Activated CD4-positive, alpha-beta T cell treated with anti-CD3 and anti-CD28 coated beads for 36 hours (primary cell): Measurements from ENCODE around the gene KCNT2. TPM values are rescaled to one million over a fixed set of nuclear protein-coding genes. Genes with fewer than 3 reads are reported as not detected.

Source experiments
- ATAC-seq: fragments of 200-7000 bp; cut with Tn5 transposase; one replicate; pipeline ENCODE4 v1.10.0; 2021; ENCODE audit warnings: mild to moderate bottlenecking, moderate library complexity
- CTCF ChIA-PET: fragments of 350-600 bp; sonication (Branson Sonifier 250); formaldehyde crosslinking; loops from one replicate; lab custom pipeline; 2021; ENCODE audit warnings: antibody characterized with exemption; lab: Charles Lee
- POLR2A ChIA-PET: fragments of 350-600 bp; sonication (Branson Sonifier 250); formaldehyde crosslinking; loops from one replicate; lab custom pipeline; 2021; ENCODE audit warnings: antibody characterized with exemption, inconsistent platforms; lab: Charles Lee
- DNase-seq: peaks from one replicate; pipeline ENCODE4 v3.0.0-alpha.2; 2020
- H3K27ac Mint-ChIP-seq: one replicate; pipeline ENCODE4 v1.8.0; 2021; ENCODE audit warnings: mixed read lengths
- H3K27me3 Mint-ChIP-seq: one replicate; pipeline ENCODE4 v1.8.0; 2021; ENCODE audit warnings: mixed read lengths
- H3K36me3 Mint-ChIP-seq: one replicate; pipeline ENCODE4 v1.8.0; 2021; ENCODE audit warnings: low read depth, mixed read lengths
- H3K4me1 Mint-ChIP-seq: one replicate; pipeline ENCODE4 v1.8.0; 2021; ENCODE audit warnings: mixed read lengths
- H3K4me3 Mint-ChIP-seq: one replicate; pipeline ENCODE4 v1.8.0; 2021; ENCODE audit warnings: mild to moderate bottlenecking, moderate library complexity, mixed read lengths
- H3K9me3 Mint-ChIP-seq: one replicate; pipeline ENCODE4 v1.8.0; 2021; ENCODE audit warnings: low read depth, mixed read lengths
- intact Hi-C, 2 experiments: fragments of 100-400 bp; cut with DNase I in 1 of 2; cut with micrococcal nuclease in 1 of 2; formaldehyde crosslinking; loops; one replicate each; pipeline versions ENCODE4 v1.14.2 to v1.15.1; 2022 to 2024; cut with DNase I, micrococcal nuclease
- total RNA-seq, 2 experiments: library from RNA; stranded (reverse); gene quantifications; one replicate each; pipeline ENCODE4 v1.2.3, GENCODE V29; 2021

Gene KCNT2
- total RNA-seq, 2 experiments from 2014 or later: 0.05 to 0.09 TPM

DNA sequence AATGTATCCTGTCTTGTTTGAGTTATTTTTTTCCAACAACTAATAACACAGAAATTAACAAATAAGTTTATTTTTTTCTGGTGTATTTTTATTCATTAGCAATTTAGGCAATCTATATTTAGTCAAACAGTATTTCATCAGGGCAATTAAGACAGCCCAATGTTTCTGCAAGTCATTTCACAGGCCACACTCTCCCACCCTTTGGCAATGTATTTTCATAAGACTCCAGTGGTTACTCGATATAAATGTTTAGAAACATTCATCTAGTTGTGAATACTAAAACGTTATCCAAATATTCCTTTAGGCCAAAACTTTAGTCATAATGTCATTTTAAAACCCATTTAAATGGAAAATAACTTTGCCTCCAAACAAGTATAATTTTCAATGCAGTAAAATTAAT is 142.1 kb downstream of the KCNT2 start:
- no peaks in the 10 kb centered on the region for H3K27me3 Mint-ChIP-seq
- intact Hi-C loops: no loop called here
- H3K4me1 Mint-ChIP-seq: no peaks in the 10 kb centered on the region
- H3K4me3 Mint-ChIP-seq: no peak overlapping the region
- ATAC-seq (no peak), DNase-seq (no peak)
- ChIA-PET CTCF (no interaction called here), POLR2A (no interaction called here)
- no peak overlapping the region for H3K27ac Mint-ChIP-seq
- H3K36me3 Mint-ChIP-seq: no peaks in the 10 kb centered on the region
- no peaks in the 10 kb centered on the region for H3K9me3 Mint-ChIP-seq

GRCh38 chr1:196464480-196464941 is 143.7 kb downstream of the KCNT2 start:
- DNase-seq (no peak), ATAC-seq (no peak)
- H3K36me3 Mint-ChIP-seq: no peaks in the 10 kb centered on the region
- H3K9me3 Mint-ChIP-seq: no peaks in the 10 kb centered on the region
- intact Hi-C loops: no loop called here
- H3K27ac Mint-ChIP-seq: no peak overlapping the region
- ChIA-PET CTCF (no interaction called here), POLR2A (no interaction called here)
- H3K27me3 Mint-ChIP-seq: no peaks in the 10 kb centered on the region
- no peaks in the 10 kb centered on the region for H3K4me1 Mint-ChIP-seq
- no peak overlapping the region for H3K4me3 Mint-ChIP-seq

DNA sequence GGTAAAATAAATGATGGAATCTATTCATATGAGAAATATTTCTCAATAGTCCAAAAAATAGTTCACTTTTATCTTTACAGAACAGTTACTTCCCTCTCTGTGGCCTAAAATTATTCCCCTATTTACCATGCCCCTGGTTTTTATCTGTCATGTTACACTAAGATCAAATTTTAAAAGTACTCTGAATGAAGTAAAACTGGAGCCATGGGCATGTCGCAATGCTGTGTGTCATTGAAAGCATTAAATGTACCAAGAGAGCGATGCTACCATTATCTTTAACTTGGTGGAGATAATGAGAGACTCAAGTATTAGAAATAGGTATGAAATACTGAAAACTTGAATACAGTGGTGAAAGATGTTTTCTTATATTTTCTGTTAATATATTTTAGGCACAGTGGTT is 146.2 kb downstream of the KCNT2 start:
- no peak for ATAC-seq
- CTCF ChIA-PET: interaction anchor here (1.0 kb wide), 1 partner anchor 16 kb away, joined by 3 read pairs; no protein-coding TSS in a partner anchor

DNA sequence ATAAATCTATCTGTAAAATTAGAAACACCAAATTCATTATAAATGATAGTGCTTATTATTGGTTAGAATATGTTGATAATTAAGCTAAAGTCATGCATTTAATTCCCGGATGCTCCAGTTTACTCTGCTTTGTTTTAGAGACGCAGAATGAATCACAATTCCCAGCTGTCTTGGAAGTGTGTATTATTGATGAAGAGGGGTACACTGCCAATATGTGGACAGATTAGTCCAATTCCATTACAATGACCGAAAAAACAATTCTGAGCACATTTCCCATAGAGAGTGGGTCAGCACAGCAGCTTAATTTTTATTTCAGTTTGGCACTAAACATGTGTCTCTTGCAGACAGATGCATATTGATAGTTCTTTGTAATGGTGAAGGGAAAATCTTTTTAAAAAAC is 146.7 kb downstream of the KCNT2 start:
- no peaks in the 10 kb centered on the region for H3K9me3 Mint-ChIP-seq
- no peak overlapping the region for H3K27ac Mint-ChIP-seq
- ATAC-seq (no peak), DNase-seq (no peak)
- H3K4me3 Mint-ChIP-seq: no peak overlapping the region
- no peaks in the 10 kb centered on the region for H3K36me3 Mint-ChIP-seq
- no peaks in the 10 kb centered on the region for H3K4me1 Mint-ChIP-seq
- CTCF ChIA-PET: interaction anchor here (1.0 kb wide), 1 partner anchor 16 kb away, joined by 3 read pairs; no protein-coding TSS in a partner anchor
- POLR2A ChIA-PET: no interaction called here
- intact Hi-C loops: no loop called here
- H3K27me3 Mint-ChIP-seq: no peaks in the 10 kb centered on the region

More for the DNA sequence above, 146.2 kb downstream of the KCNT2 start:
- Mint-ChIP-seq H3K4me3 (no peak overlapping the region), H3K27me3 (no peaks in the 10 kb centered on the region), H3K9me3 (no peaks in the 10 kb centered on the region), H3K27ac (no peak overlapping the region), H3K36me3 (no peaks in the 10 kb centered on the region), H3K4me1 (no peaks in the 10 kb centered on the region)
- intact Hi-C loops: no loop called here
- DNase-seq: no peak
- POLR2A ChIA-PET: no interaction called here

DNA sequence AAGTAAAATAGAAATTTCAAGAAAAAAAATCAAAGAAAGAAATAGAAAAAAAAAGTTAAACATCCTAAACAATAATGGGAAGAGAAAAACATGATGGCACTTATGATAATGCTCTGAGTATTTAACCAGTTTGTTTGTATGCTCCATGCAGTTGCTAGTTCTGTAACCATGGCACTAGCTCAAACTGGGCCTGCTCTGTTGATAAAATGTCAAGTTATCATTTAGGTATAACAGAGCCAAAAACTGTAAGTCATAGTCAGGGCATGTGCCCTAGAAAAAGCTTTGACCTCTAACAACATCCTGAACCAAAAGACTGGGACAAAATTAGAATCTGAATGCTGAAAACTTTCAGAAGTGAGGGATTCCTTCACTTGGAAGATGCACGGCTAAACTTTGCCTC is 148.9 kb downstream of the KCNT2 start:
- no peaks in the 10 kb centered on the region for H3K4me1 Mint-ChIP-seq
- intact Hi-C loops: no loop called here
- H3K27ac Mint-ChIP-seq: no peak overlapping the region
- no peak for DNase-seq
- H3K27me3 Mint-ChIP-seq: no peaks in the 10 kb centered on the region
- CTCF ChIA-PET: no interaction called here
- H3K36me3 Mint-ChIP-seq: no peaks in the 10 kb centered on the region
- POLR2A ChIA-PET: interaction anchor here (0.6 kb wide), 1 partner anchor 110 kb away, joined by 7 read pairs; no protein-coding TSS in a partner anchor
- no peak for ATAC-seq
- no peaks in the 10 kb centered on the region for H3K9me3 Mint-ChIP-seq
- no peak overlapping the region for H3K4me3 Mint-ChIP-seq

DNA sequence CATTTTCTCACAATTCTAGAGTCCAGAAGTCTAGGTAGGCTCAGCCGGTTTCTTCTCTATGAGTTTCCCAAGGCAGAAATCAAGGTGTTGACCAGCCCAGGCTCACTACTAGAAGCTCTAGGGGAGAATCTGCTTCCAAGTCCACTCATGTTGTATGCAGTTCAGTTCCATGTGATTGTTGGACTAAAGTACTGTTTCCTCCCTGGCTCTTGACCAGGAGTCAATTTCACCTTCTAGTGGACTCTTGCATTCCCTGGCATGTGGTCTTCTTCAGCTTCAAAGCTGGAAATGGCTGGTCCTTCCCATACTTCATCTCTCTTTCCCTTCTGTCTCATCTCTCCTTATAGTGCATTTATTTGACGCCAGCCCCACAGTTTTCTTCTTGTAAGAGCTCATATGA is 153.4 kb downstream of the KCNT2 start:
- no peak for DNase-seq
- Mint-ChIP-seq H3K4me1 (no peaks in the 10 kb centered on the region), H3K4me3 (no peak overlapping the region), H3K27me3 (peaks cover 2% of the 10 kb centered on the region), H3K36me3 (no peaks in the 10 kb centered on the region), H3K9me3 (no peaks in the 10 kb centered on the region), H3K27ac (no peak overlapping the region)
- ChIA-PET POLR2A (no interaction called here), CTCF (no interaction called here)
- no peak for ATAC-seq
- intact Hi-C loops: no loop called here

- CTCF ChIA-PET: no interaction called here
- H3K27ac Mint-ChIP-seq: no peak overlapping the region
- POLR2A ChIA-PET: no interaction called here
- intact Hi-C loops: no loop called here
- no peaks in the 10 kb centered on the region for H3K9me3 Mint-ChIP-seq
- H3K27me3 Mint-ChIP-seq: peaks cover 2% of the 10 kb centered on the region
- no peak overlapping the region for H3K4me3 Mint-ChIP-seq
- H3K36me3 Mint-ChIP-seq: no peaks in the 10 kb centered on the region
- DNase-seq (no peak), ATAC-seq (no peak)
- H3K4me1 Mint-ChIP-seq: no peaks in the 10 kb centered on the region
Observed at GRCh38 chr1:196451103-196451502, 157.1 kb downstream of the KCNT2 start.

DNA sequence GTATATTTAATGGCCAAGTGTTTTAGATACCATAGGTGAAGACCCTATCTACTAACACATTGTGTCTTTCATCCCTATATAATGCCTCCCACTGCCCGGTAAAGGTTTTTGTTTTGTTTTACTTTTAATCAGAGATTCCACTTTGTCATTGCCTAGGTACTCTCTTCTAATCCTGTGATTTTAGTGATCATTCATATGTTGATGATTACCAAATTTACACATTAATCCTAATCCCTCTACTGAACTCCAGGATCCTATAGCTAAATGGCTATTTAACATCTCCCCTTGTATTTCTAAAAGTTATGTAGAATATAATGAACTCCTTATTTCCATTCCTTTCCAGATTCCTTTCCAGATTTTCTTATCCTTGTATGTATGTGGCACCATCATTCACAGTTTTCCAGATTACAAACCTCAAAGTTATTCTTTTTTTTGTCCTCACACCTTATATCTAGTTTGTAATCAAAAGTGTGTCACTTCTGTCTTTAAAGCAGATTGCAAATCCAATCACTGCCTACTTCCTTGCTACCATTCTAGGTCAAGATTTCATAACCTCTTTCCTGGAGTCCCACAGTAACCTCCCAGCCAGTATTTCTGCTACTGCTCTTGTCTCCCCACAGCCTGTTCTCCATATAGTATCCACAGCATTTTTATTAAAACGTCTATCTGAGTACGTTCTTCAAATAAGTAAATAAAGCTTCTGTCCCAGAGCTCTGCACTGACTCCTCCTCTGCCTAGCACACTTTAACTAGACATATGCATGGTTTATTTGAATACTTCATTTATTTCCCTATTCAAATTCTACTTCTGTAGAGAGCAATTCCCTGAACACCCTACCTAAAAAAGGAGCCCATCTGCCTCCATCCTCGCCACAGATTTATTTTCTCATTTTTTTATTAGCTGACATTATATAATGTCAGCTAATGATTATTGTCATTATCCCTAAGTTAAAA is 157.8 kb downstream of the KCNT2 start:
- ATAC-seq (no peak), DNase-seq (no peak)
- POLR2A ChIA-PET: no interaction called here
- CTCF ChIA-PET: no interaction called here
- Mint-ChIP-seq H3K27me3 (peaks cover 2% of the 10 kb centered on the region), H3K36me3 (no peaks in the 10 kb centered on the region), H3K4me3 (no peak overlapping the region), H3K4me1 (no peaks in the 10 kb centered on the region), H3K27ac (no peak overlapping the region), H3K9me3 (no peaks in the 10 kb centered on the region)
- intact Hi-C loops: no loop called here

DNA sequence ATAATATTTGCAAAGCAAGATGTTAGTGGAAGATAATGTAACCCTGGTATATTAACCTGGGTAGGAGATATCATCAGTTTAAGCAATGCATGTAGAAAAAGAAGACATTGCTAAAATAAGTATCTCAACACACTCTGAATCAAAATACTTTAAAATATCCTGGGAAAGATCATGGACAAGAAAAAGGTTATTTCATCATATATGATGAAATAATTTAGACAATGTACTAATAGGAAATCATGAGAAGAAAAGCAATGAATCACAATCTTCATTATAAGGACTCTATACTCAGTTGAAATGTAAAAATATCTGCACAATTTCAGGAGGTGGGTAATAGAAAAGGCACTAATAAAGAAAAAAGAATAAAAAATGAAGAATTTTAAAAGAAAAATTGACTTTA is 158.8 kb downstream of the KCNT2 start:
- ChIA-PET POLR2A (no interaction called here), CTCF (no interaction called here)
- Mint-ChIP-seq H3K27me3 (peaks cover 2% of the 10 kb centered on the region), H3K4me3 (no peak overlapping the region), H3K27ac (no peak overlapping the region), H3K9me3 (no peaks in the 10 kb centered on the region), H3K36me3 (no peaks in the 10 kb centered on the region), H3K4me1 (no peaks in the 10 kb centered on the region)
- no peak for ATAC-seq
- intact Hi-C loops: no loop called here
- no peak for DNase-seq

- no peak overlapping the region for H3K4me3 Mint-ChIP-seq
- no peaks in the 10 kb centered on the region for H3K4me1 Mint-ChIP-seq
- H3K9me3 Mint-ChIP-seq: no peaks in the 10 kb centered on the region
- peaks cover 2% of the 10 kb centered on the region for H3K27me3 Mint-ChIP-seq
- no peak overlapping the region for H3K27ac Mint-ChIP-seq
- intact Hi-C loops: no loop called here
- DNase-seq: no peak
- ChIA-PET CTCF (interaction anchor here (1.3 kb wide), 1 partner anchor 16 kb away, joined by 3 read pairs; no protein-coding TSS in a partner anchor), POLR2A (no interaction called here)
- no peaks in the 10 kb centered on the region for H3K36me3 Mint-ChIP-seq
- ATAC-seq: no peak
Observed at GRCh38 chr1:196445775-196446174, 162.5 kb downstream of the KCNT2 start.

GRCh38 chr1:196444634-196445033 is 163.6 kb downstream of the KCNT2 start:
- Mint-ChIP-seq H3K4me3 (no peak overlapping the region), H3K27me3 (no peaks in the 10 kb centered on the region), H3K27ac (no peak overlapping the region), H3K36me3 (no peaks in the 10 kb centered on the region), H3K4me1 (no peaks in the 10 kb centered on the region), H3K9me3 (no peaks in the 10 kb centered on the region)
- no peak for ATAC-seq
- DNase-seq: no peak
- ChIA-PET POLR2A (no interaction called here), CTCF (no interaction called here)
- intact Hi-C loops: no loop called here

DNA sequence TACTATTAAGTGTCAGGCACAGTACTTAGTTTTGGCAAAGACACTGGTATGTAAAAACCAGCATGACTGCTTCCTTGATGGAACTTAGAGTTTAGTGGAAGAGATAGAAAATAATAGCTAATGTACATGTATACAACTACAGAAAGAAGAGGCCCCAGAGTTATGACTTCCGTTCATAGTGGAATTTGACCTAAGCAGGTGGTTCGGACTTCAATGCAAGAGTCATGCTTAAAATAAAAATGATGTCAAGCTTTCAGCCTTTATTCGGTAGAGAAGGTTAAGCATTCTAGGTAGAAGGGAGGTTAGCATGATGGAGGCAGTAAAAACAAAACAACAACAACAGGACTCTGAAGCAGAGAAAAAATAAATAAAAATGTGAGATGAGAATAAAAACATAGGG is 165.9 kb downstream of the KCNT2 start:
- Mint-ChIP-seq H3K27ac (no peak overlapping the region), H3K4me3 (no peak overlapping the region), H3K4me1 (no peaks in the 10 kb centered on the region), H3K9me3 (no peaks in the 10 kb centered on the region), H3K36me3 (no peaks in the 10 kb centered on the region), H3K27me3 (no peaks in the 10 kb centered on the region)
- intact Hi-C loops: no loop called here
- ATAC-seq (no peak), DNase-seq (no peak)
- ChIA-PET CTCF (no interaction called here), POLR2A (no interaction called here)
